ENCODE measurements around the gene CCN5.

The CCN5 gene

GRCh38 chr20:44717986-44718385 is 2.8 kb downstream of the CCN5 start:
- DNase-seq = no peak

- DNase-seq = no peak
These were observed 4.7 kb downstream of the CCN5 start for GRCh38 chr20:44719841-44720240.

GRCh38 chr20:44720621-44720996 is 5.4 kb downstream of the CCN5 start:
- DNase-seq = no peak

- DNase-seq = no peak
These were observed 6.0 kb downstream of the CCN5 start for GRCh38 chr20:44720997-44721784.

GRCh38 chr20:44721785-44722054 is 6.6 kb downstream of the CCN5 start:
- DNase-seq = no peak

- DNase-seq = no peak
These were observed 7.8 kb downstream of the CCN5 start for GRCh38 chr20:44722990-44723389.

- no peak for DNase-seq
These were observed 8.2 kb downstream of the CCN5 start for GRCh38 chr20:44723391-44723790.

- no peak for DNase-seq
These were observed 8.7 kb downstream of the CCN5 start for GRCh38 chr20:44723798-44724362.

- DNase-seq = no peak
These were observed 9.4 kb downstream of the CCN5 start for GRCh38 chr20:44724423-44725091.

GRCh38 chr20:44725837-44726236 is 10.7 kb downstream of the CCN5 start:
- no peak for DNase-seq

- DNase-seq = no peak
These were observed 11.9 kb downstream of the CCN5 start for GRCh38 chr20:44727039-44727438.

- DNase-seq = no peak
These were observed 12.5 kb downstream of the CCN5 start for GRCh38 chr20:44727651-44728050.

GRCh38 chr20:44728801-44729443 is 13.8 kb downstream of the CCN5 start:
- no peak for DNase-seq

GRCh38 chr20:44730441-44730840 is 15.3 kb downstream of the CCN5 start:
- DNase-seq = no peak

GRCh38 chr20:44731657-44732056 is 16.5 kb downstream of the CCN5 start:
- DNase-seq = no peak

- DNase-seq = no peak
These were observed 17.2 kb downstream of the CCN5 start for GRCh38 chr20:44732327-44732726.

GRCh38 chr20:44733341-44734069 is 18.3 kb downstream of the CCN5 start:
- no peak for DNase-seq

- DNase-seq = no peak
These were observed 19.8 kb downstream of the CCN5 start for GRCh38 chr20:44734938-44735337.

GRCh38 chr20:44735816-44736169 is 20.6 kb downstream of the CCN5 start:
- no peak for DNase-seq

GRCh38 chr20:44736170-44737021 is 21.2 kb downstream of the CCN5 start:
- no peak for DNase-seq

- DNase-seq = no peak
These were observed 21.9 kb downstream of the CCN5 start for GRCh38 chr20:44737116-44737515.

GRCh38 chr20:44738813-44739477 is 23.8 kb downstream of the CCN5 start:
- DNase-seq = no peak

Measured in SHP77 treated with DMSO at 0.1 percent for 48 hours (cell line).